Measurements from ENCODE around the gene ABCG1. TPM values are rescaled to one million over a fixed set of nuclear protein-coding genes. Genes with fewer than 3 reads are reported as not detected.
A peak's percentile ranks its signal among the peaks of the same experiment; 100 is the strongest.
"Not testable (repeated sequence)": the region's sequence is repeated elsewhere in the genome, so short reads cannot be mapped to it uniquely, and the experiment has no call there.

The ABCG1 gene
- 10 to 100 TPM; 15.4 to 24.4 TPM for total RNA-seq

GRCh38 chr21:42218836-42219605 lies at the start of gene ABCG1:
Gene ABCG1 (plus strand): TSS chr21:42219140. CDS start chr21:42219263, 123 bp downstream.
- H3K9me3 Mint-ChIP-seq = peaks cover 0 to 16% of the 10 kb centered on the region in 2 donors
- ATAC-seq (peak; percentile 57 to 76), DNase-seq (ENCODE audit: low spot score in 2 of 2) (peak in 1 of 2 donors; percentile 66)
- peak within 1 kb of the TSS; percentile 81 to 93 for H3K27ac Mint-ChIP-seq
- peaks cover 6 to 10% of the 10 kb centered on the region in 2 donors for H3K36me3 Mint-ChIP-seq

- Mint-ChIP-seq H3K9me3 (peaks cover 0 to 3% of the 10 kb centered on the region in 2 donors), H3K36me3 (no peaks in the 10 kb centered on the region), H3K27ac (no peak overlapping the region)
- DNase-seq (ENCODE audit: low spot score in 2 of 2) (no peak), ATAC-seq (no peak)
Measured at GRCh38 chr21:42169758-42170157, 49.2 kb upstream of the ABCG1 start.

GRCh38 chr21:42171091-42172053 lies 47.6 kb upstream of the ABCG1 start:
- no peaks in the 10 kb centered on the region for H3K36me3 Mint-ChIP-seq
- peaks cover 0 to 3% of the 10 kb centered on the region in 2 donors for H3K9me3 Mint-ChIP-seq
- no peak overlapping the region for H3K27ac Mint-ChIP-seq
- no peak for DNase-seq (ENCODE audit: low spot score in 2 of 2)
- no peak for ATAC-seq

GRCh38 chr21:42172596-42173483 lies 46.1 kb upstream of the ABCG1 start:
- Mint-ChIP-seq H3K9me3 (peaks cover 0 to 3% of the 10 kb centered on the region in 2 donors), H3K36me3 (no peaks in the 10 kb centered on the region), H3K27ac (no peak overlapping the region)
- ATAC-seq (no peak), DNase-seq (ENCODE audit: low spot score in 2 of 2) (no peak)

GRCh38 chr21:42174173-42174572 lies 44.8 kb upstream of the ABCG1 start:
- no peaks in the 10 kb centered on the region for H3K36me3 Mint-ChIP-seq
- H3K27ac Mint-ChIP-seq = peak overlapping the region in 1 of 2 donors; percentile 77
- ATAC-seq (peak in 1 of 2 donors; percentile 70), DNase-seq (ENCODE audit: low spot score in 2 of 2) (no peak)
- peaks cover 0 to 3% of the 10 kb centered on the region in 2 donors for H3K9me3 Mint-ChIP-seq

- DNase-seq (ENCODE audit: low spot score in 2 of 2) = no peak
- no peak for ATAC-seq
- Mint-ChIP-seq H3K36me3 (no peaks in the 10 kb centered on the region), H3K27ac (no peak overlapping the region), H3K9me3 (peaks cover 0 to 3% of the 10 kb centered on the region in 2 donors)
Measured at GRCh38 chr21:42175110-42175710, 43.7 kb upstream of the ABCG1 start.

- DNase-seq (ENCODE audit: low spot score in 2 of 2) (no peak), ATAC-seq (no peak)
- no peaks in the 10 kb centered on the region for H3K36me3 Mint-ChIP-seq
- peaks cover 0 to 3% of the 10 kb centered on the region in 2 donors for H3K9me3 Mint-ChIP-seq
- no peak overlapping the region for H3K27ac Mint-ChIP-seq
Measured at GRCh38 chr21:42176859-42177258, 42.1 kb upstream of the ABCG1 start.

- Mint-ChIP-seq H3K9me3 (no peaks in the 10 kb centered on the region), H3K27ac (no peak overlapping the region), H3K36me3 (no peaks in the 10 kb centered on the region)
- no peak for ATAC-seq
- no peak for DNase-seq (ENCODE audit: low spot score in 2 of 2)
Measured at GRCh38 chr21:42179316-42179715, 39.6 kb upstream of the ABCG1 start.

- not testable (repeated sequence) for ATAC-seq, H3K36me3 Mint-ChIP-seq, H3K9me3 Mint-ChIP-seq
Measured at GRCh38 chr21:42180001-42180400, 38.9 kb upstream of the ABCG1 start.

GRCh38 chr21:42182713-42183371 lies 36.1 kb upstream of the ABCG1 start:
- Mint-ChIP-seq H3K27ac (no peak overlapping the region), H3K9me3 (peaks cover 13 to 15% of the 10 kb centered on the region in 2 donors), H3K36me3 (peaks cover 10 to 18% of the 10 kb centered on the region in 2 donors)
- ATAC-seq (no peak), DNase-seq (ENCODE audit: low spot score in 2 of 2) (no peak)

More at GRCh38 chr21:42180001-42180400, 38.9 kb upstream of the ABCG1 start:
- DNase-seq (ENCODE audit: low spot score in 2 of 2); H3K27ac Mint-ChIP-seq: not testable (repeated sequence)

GRCh38 chr21:42183374-42184266 lies 35.3 kb upstream of the ABCG1 start:
- Mint-ChIP-seq H3K9me3 (peaks cover 13 to 15% of the 10 kb centered on the region in 2 donors), H3K27ac (no peak overlapping the region), H3K36me3 (peaks cover 10 to 18% of the 10 kb centered on the region in 2 donors)
- ATAC-seq (no peak), DNase-seq (ENCODE audit: low spot score in 2 of 2) (no peak)

GRCh38 chr21:42186591-42186990 lies 32.3 kb upstream of the ABCG1 start:
- DNase-seq (ENCODE audit: low spot score in 2 of 2) = no peak
- H3K36me3 Mint-ChIP-seq = peaks cover 10 to 18% of the 10 kb centered on the region in 2 donors
- ATAC-seq = no peak
- peaks cover 13 to 15% of the 10 kb centered on the region in 2 donors for H3K9me3 Mint-ChIP-seq
- peak overlapping the region; percentile 6 to 86 for H3K27ac Mint-ChIP-seq

- H3K36me3 Mint-ChIP-seq = peaks cover 10 to 18% of the 10 kb centered on the region in 2 donors
- ATAC-seq (peak; percentile 89 to 93), DNase-seq (ENCODE audit: low spot score in 2 of 2) (peak; percentile 71 to 79)
- H3K27ac Mint-ChIP-seq = peak overlapping the region; percentile 86 to 93
- peaks cover 13 to 15% of the 10 kb centered on the region in 2 donors for H3K9me3 Mint-ChIP-seq
Measured at GRCh38 chr21:42187976-42188653, 30.8 kb upstream of the ABCG1 start.

- ATAC-seq (no peak), DNase-seq (ENCODE audit: low spot score in 2 of 2) (no peak)
- H3K27ac Mint-ChIP-seq = peak overlapping the region; percentile 27 to 86
- H3K9me3 Mint-ChIP-seq = peaks cover 13 to 15% of the 10 kb centered on the region in 2 donors
- peaks cover 10 to 18% of the 10 kb centered on the region in 2 donors for H3K36me3 Mint-ChIP-seq
Measured at GRCh38 chr21:42188663-42189062, 30.3 kb upstream of the ABCG1 start.
